IPS-18a (cell line): ENCODE measurements around the gene A3GALT2.

Experiments
- H3K27ac ChIP-seq: one replicate; pipeline ENCODE4 v1.5.1; 2013; ENCODE audit warnings: low read length
- H3K27me3 ChIP-seq: one replicate; pipeline ENCODE4 v1.6.1; 2013; ENCODE audit warnings: mild to moderate bottlenecking, low read length; ENCODE audit not compliant: control insufficient read depth, insufficient read depth
- H3K36me3 ChIP-seq: one replicate; pipeline ENCODE4 v1.6.1; 2013; ENCODE audit warnings: low read depth, low read length; ENCODE audit not compliant: control insufficient read depth
- H3K4me1 ChIP-seq: one replicate; pipeline ENCODE4 v1.6.1; 2013; ENCODE audit warnings: low read depth, low read length; ENCODE audit not compliant: control insufficient read depth
- H3K4me3 ChIP-seq: one replicate; pipeline ENCODE4 v1.5.1; 2013; ENCODE audit warnings: low read length
- H3K9ac ChIP-seq: one replicate; pipeline ENCODE4 v1.6.1; 2013; ENCODE audit warnings: mild to moderate bottlenecking, low read length, moderate library complexity
- H3K9me3 ChIP-seq: one replicate; pipeline ENCODE4 v1.6.1; 2013; ENCODE audit warnings: low read depth, low read length; ENCODE audit not compliant: control insufficient read depth

A3GALT2 gene

GRCh38 chr1:33361532-33362235 lies 40.8 kb upstream of the A3GALT2 start:
- no peak overlapping the region for H3K27ac ChIP-seq
- H3K36me3 ChIP-seq = no peaks in the 10 kb centered on the region
- H3K9ac ChIP-seq = no peak overlapping the region
- H3K27me3 ChIP-seq = peaks cover 32% of the 10 kb centered on the region
- no peaks in the 10 kb centered on the region for H3K9me3 ChIP-seq
- no peak overlapping the region for H3K4me3 ChIP-seq
- H3K4me1 ChIP-seq = peaks cover 44% of the 10 kb centered on the region

DNA sequence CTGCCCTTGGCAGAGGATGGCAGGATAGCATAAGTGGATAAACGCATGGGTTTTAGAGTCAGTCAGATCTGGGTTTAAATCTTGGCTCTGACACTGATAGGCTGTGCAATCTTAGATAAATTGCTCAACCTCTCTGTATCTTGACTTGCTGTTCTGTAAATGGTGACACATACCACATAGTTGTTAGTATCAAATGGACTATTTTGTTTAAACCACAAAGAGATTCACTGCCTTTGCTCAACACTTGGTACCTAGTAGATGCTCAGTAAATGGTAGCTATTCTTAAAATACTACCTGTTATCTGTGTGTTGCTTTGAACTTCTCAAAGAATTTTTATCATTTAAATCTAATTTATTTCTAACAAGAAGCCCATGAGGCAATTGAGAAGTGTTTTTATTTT lies 39.5 kb upstream of the A3GALT2 start:
- H3K4me3 ChIP-seq = no peak overlapping the region
- no peaks in the 10 kb centered on the region for H3K9me3 ChIP-seq
- H3K36me3 ChIP-seq = no peaks in the 10 kb centered on the region
- H3K27ac ChIP-seq = no peak overlapping the region
- H3K9ac ChIP-seq = no peak overlapping the region
- peaks cover 32% of the 10 kb centered on the region for H3K27me3 ChIP-seq
- H3K4me1 ChIP-seq = peaks cover 44% of the 10 kb centered on the region

- Histone ChIP-seq H3K27ac (no peak overlapping the region), H3K27me3 (peaks cover 32% of the 10 kb centered on the region), H3K9me3 (no peaks in the 10 kb centered on the region), H3K4me3 (no peak overlapping the region), H3K36me3 (no peaks in the 10 kb centered on the region), H3K9ac (no peak overlapping the region), H3K4me1 (peaks cover 40% of the 10 kb centered on the region)
These were observed 39.0 kb upstream of the A3GALT2 start for GRCh38 chr1:33359931-33360330.

DNA sequence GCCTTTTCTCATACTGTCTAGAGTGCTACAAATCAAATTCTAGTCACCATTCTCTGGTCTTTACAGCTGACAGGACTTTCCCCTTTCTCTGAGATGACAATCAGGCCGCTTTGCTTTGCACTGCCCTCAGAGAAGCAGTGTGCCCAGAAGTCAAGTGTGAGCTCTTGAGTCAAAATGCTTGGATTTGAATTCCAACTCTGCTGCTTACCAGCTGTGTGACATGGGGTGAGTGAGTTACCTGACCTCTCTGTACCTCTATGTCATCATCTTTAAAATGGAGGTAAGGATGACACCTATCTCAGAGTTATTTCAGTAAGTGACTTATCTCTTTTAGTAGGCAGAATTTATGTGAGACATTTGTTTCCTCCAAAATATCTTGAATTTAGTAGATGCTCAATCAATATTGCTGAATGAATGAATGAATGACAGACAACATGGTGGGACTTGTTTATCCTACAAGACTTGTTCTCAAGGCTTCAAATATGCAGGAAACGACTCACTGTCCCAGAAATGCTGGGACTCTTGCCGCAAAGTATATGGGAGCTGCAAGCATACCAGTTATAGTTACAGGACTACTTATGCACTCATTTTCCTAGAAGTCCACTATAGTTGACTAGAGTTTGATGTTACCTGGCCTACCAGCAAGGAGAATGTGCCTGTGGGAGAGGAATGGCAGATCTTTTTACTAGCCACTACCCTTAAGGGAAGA lies 38.1 kb upstream of the A3GALT2 start:
- Histone ChIP-seq H3K9me3 (no peaks in the 10 kb centered on the region), H3K27ac (no peak overlapping the region), H3K4me3 (no peak overlapping the region), H3K27me3 (peaks cover 41% of the 10 kb centered on the region), H3K36me3 (no peaks in the 10 kb centered on the region), H3K4me1 (peaks cover 30% of the 10 kb centered on the region), H3K9ac (no peak overlapping the region)

DNA sequence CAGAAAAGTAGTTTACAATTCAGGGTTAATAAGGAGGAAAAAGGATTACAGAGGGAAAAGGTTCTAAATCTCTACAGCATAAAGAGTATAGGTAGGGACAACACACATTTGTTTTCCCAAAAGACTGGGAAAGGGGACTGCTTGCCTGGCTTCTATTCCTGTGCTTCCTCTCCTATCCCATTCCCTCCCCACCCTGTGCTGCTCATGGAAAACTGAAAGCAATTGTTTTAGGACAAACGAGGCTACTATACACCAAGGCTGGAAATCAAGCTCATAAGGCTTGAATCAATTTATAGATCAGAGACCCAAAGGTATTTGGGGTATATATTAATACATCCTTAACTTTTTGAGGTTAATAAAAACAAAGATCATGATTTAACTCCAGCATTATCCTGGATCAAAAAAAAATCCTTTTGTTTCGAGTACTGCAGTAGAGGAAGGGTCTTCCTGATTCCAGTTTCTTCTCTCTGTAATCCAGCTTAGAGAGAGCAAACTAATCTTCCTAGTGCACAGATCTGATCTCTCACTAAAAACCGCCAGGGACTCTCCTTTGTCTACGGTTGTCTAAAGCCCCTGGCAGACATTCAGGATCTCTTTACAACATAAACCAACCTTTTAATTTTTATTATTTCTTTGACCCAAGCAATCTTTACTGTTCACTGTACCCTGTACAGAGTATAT lies 37.4 kb upstream of the A3GALT2 start:
- H3K27me3 ChIP-seq = peaks cover 48% of the 10 kb centered on the region
- H3K9me3 ChIP-seq = no peaks in the 10 kb centered on the region
- H3K4me1 ChIP-seq = peaks cover 25% of the 10 kb centered on the region
- no peak overlapping the region for H3K9ac ChIP-seq
- no peak overlapping the region for H3K4me3 ChIP-seq
- no peaks in the 10 kb centered on the region for H3K36me3 ChIP-seq
- H3K27ac ChIP-seq = no peak overlapping the region

- no peaks in the 10 kb centered on the region for H3K9me3 ChIP-seq
- peaks cover 59% of the 10 kb centered on the region for H3K27me3 ChIP-seq
- no peak overlapping the region for H3K4me3 ChIP-seq
- H3K27ac ChIP-seq = no peak overlapping the region
- peaks cover 14% of the 10 kb centered on the region for H3K4me1 ChIP-seq
- no peaks in the 10 kb centered on the region for H3K36me3 ChIP-seq
- no peak overlapping the region for H3K9ac ChIP-seq
These were observed 36.2 kb upstream of the A3GALT2 start for GRCh38 chr1:33357099-33357498.

DNA sequence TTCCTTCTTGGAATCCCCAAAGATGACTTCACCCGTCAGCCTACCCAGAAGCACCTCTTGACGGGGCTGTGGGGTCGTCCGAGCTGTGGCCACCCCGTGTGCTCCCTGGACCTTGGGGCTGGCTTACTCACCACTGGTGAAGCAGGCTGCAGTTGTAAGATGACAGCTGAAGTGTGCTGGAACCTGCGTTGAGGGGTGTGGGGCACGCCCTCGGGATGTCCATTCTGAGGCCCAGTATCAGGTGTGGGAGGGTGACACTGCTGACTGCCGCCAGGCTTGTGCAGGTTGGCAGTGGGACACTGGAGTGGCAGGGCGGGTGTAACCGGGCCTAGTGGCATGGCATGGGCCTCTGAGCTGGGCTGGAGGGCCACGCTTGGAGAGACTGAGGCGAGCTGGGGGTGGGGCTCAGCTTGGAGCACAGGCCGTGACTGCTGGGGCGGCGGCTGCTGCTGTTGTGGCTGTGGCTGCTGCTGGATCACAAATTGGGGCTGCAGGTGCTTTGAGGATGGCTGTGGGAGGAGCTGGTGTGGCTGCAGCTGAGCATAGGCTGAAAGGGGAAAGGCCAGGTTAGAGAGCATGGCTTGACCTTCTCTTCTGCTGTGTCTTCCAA lies 33.9 kb upstream of the A3GALT2 start:
- Histone ChIP-seq H3K4me3 (no peak overlapping the region), H3K36me3 (no peaks in the 10 kb centered on the region), H3K27ac (no peak overlapping the region), H3K9me3 (no peaks in the 10 kb centered on the region), H3K4me1 (peaks cover 10% of the 10 kb centered on the region), H3K27me3 (peaks cover 72% of the 10 kb centered on the region), H3K9ac (no peak overlapping the region)

GRCh38 chr1:33353531-33353930 lies 32.6 kb upstream of the A3GALT2 start:
- H3K9ac ChIP-seq = no peak overlapping the region
- peaks cover 11% of the 10 kb centered on the region for H3K4me1 ChIP-seq
- no peaks in the 10 kb centered on the region for H3K9me3 ChIP-seq
- peaks cover 65% of the 10 kb centered on the region for H3K27me3 ChIP-seq
- H3K4me3 ChIP-seq = no peak overlapping the region
- no peaks in the 10 kb centered on the region for H3K36me3 ChIP-seq
- no peak overlapping the region for H3K27ac ChIP-seq

DNA sequence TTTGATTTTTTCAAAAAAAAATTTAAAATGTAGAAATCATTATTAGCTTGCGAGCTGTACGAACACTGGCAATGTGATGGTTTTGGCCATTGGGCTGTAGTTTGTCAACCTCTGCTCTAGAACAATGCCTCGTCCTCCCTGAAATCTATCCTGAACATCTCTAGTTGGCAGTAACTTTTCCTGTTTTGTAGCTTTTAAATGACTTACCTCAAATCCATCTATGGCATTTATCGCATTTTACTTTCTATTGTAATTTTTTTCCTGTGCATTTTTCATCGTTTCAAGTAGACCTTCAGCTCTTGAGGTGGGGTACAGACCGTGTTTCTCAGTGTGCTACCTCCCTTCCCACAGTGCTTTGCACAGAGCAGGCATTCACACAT lies 30.4 kb upstream of the A3GALT2 start:
- Histone ChIP-seq H3K4me3 (no peak overlapping the region), H3K9ac (no peak overlapping the region), H3K27ac (no peak overlapping the region), H3K27me3 (peaks cover 79% of the 10 kb centered on the region), H3K36me3 (no peaks in the 10 kb centered on the region), H3K4me1 (peaks cover 34% of the 10 kb centered on the region), H3K9me3 (no peaks in the 10 kb centered on the region)

- peak overlapping the region; percentile 78 for H3K4me3 ChIP-seq
- H3K4me1 ChIP-seq = peaks cover 37% of the 10 kb centered on the region
- H3K27ac ChIP-seq = no peak overlapping the region
- peaks cover 84% of the 10 kb centered on the region for H3K27me3 ChIP-seq
- no peaks in the 10 kb centered on the region for H3K9me3 ChIP-seq
- peak overlapping the region; percentile 80 for H3K9ac ChIP-seq
- H3K36me3 ChIP-seq = no peaks in the 10 kb centered on the region
These were observed 29.8 kb upstream of the A3GALT2 start for GRCh38 chr1:33350611-33351280.
